Endothelial cell of umbilical vein (primary cell): ENCODE measurements around the gene PHLDB2. TPM values are rescaled to one million over a fixed set of nuclear protein-coding genes. Genes with fewer than 3 reads are reported as not detected.
A peak's percentile ranks its signal among the peaks of the same experiment; 100 is the strongest.

Experiments
- BruUV-seq: library from RNA; stranded (reverse); fragments of 400-500 nt; replicated peaks from 2 replicates; lab custom pipeline; 2021; lab: Mats Ljungman, UMichigan
- CTCF ChIA-PET: fragments of 300-600, 350-600 bp; sonication (Branson Sonifier 250); formaldehyde crosslinking; loops from one replicate; lab custom pipeline; 2021; ENCODE audit warnings: antibody characterized with exemption, inconsistent platforms; lab: Charles Lee
- POLR2A ChIA-PET: fragments of 300-600, 350-600 bp; sonication (Branson Sonifier 250); formaldehyde crosslinking; loops from one replicate; lab custom pipeline; 2021; ENCODE audit warnings: antibody characterized with exemption, inconsistent platforms; lab: Charles Lee
- DNase-seq: peaks from one replicate; pipeline ENCODE4 v3.0.0-alpha.2; 2011; ENCODE audit warnings: low read depth, low spot score
- FAIRE-seq: peaks from 2 replicates; lab custom pipeline; 2011; peaks lifted over from hg19 to GRCh38; lab: Jason Lieb, UNC
- H2AFZ ChIP-seq: 2 replicates; pipeline ENCODE4 v1.6.0; 2012; ENCODE audit warnings: low read depth, low read length, control low read depth, inconsistent platforms
- H3K27ac ChIP-seq: 2 replicates; pipeline ENCODE4 v1.5.1; 2011; ENCODE audit warnings: low read depth, mild to moderate bottlenecking, control low read depth, low read length, moderate library complexity; ENCODE audit not compliant: insufficient read depth
- H3K27me3 ChIP-seq, 2 experiments: 2 replicates each; pipeline versions ENCODE4 v1.6.0 to v1.6.1; 2011; ENCODE audit warnings: low read length in 2 of 2, mixed read lengths in 1 of 2; ENCODE audit not compliant: control insufficient read depth in 2 of 2, insufficient read depth in 2 of 2
- H3K36me3 ChIP-seq, 2 experiments: 2 replicates in 1 of 2; 3 replicates in 1 of 2; pipeline ENCODE4 v1.5.1; 2011; ENCODE audit warnings: low read length in 2 of 2, mild to moderate bottlenecking in 1 of 2, moderate library complexity in 1 of 2; ENCODE audit not compliant: control insufficient read depth in 2 of 2, insufficient read depth in 2 of 2; ENCODE audit errors: extremely low read depth in 1 of 2
- H3K4me1 ChIP-seq: 3 replicates; pipeline ENCODE4 v1.5.1; 2011; ENCODE audit warnings: mild to moderate bottlenecking, low read length; ENCODE audit not compliant: control insufficient read depth, insufficient read depth; ENCODE audit errors: extremely low read depth
- H3K4me2 ChIP-seq: 2 replicates; pipeline ENCODE4 v1.6.1; 2011; ENCODE audit warnings: low read length, control low read depth, mixed read lengths; ENCODE audit not compliant: insufficient read depth
- H3K4me3 ChIP-seq, 3 experiments: fragments of 200-600 bp in 1 of 3; sonication (generic), shearing (Covaris generic) in 1 of 3; replicated peaks in 1 of 3; 2 replicates each; pipeline ENCODE4 v1.5.1; 2011 to 2016; ENCODE audit warnings: control low read depth in 3 of 3, low read length in 3 of 3, mild to moderate bottlenecking in 2 of 3, inconsistent platforms in 1 of 3, low read depth in 1 of 3, moderate library complexity in 1 of 3; ENCODE audit not compliant: insufficient read depth in 1 of 3
- H3K79me2 ChIP-seq: 2 replicates; pipeline ENCODE4 v1.6.0; 2012; ENCODE audit warnings: low read length, inconsistent platforms; ENCODE audit not compliant: control insufficient read depth, insufficient read depth
- H3K9ac ChIP-seq: replicated peaks from 2 replicates; pipeline ENCODE3; 2011; ENCODE audit warnings: low read length, control low read depth; ENCODE audit not compliant: insufficient read depth; ENCODE audit errors: extremely low read depth
- H3K9me1 ChIP-seq: replicated peaks from 3 replicates; pipeline ENCODE4 v1.6.0; 2011; ENCODE audit warnings: mild to moderate bottlenecking, low read length; ENCODE audit not compliant: control insufficient read depth, insufficient read depth; ENCODE audit errors: extremely low read depth
- H3K9me3 ChIP-seq: replicated peaks from 2 replicates; pipeline ENCODE4 v1.5.1; 2012; ENCODE audit warnings: low read length, inconsistent platforms; ENCODE audit not compliant: control insufficient read depth, insufficient read depth
- H4K20me1 ChIP-seq: replicated peaks from 2 replicates; pipeline ENCODE3; 2011; ENCODE audit warnings: mild to moderate bottlenecking, low read length; ENCODE audit not compliant: control insufficient read depth, insufficient read depth; ENCODE audit errors: extremely low read depth
- EZH2 ChIP-seq: IDR thresholded peaks from 2 replicates; pipeline ENCODE4 v1.6.1; 2012; ENCODE audit warnings: borderline replicate concordance, low read depth, mild to moderate bottlenecking, moderate library complexity, low read length, inconsistent platforms; ENCODE audit not compliant: severe bottlenecking
- FOS ChIP-seq: IDR thresholded peaks from 2 replicates; pipeline ENCODE4 v1.6.1; 2011; ENCODE audit warnings: mild to moderate bottlenecking, low read length, moderate library complexity, borderline replicate concordance; ENCODE audit not compliant: insufficient read depth
- GATA2 ChIP-seq: IDR thresholded peaks from 2 replicates; pipeline ENCODE4 v1.7.0; 2011; ENCODE audit warnings: low read depth, mild to moderate bottlenecking, moderate library complexity, mixed read lengths, low read length; ENCODE audit not compliant: insufficient read length, insufficient read depth
- JUN ChIP-seq: IDR thresholded peaks from 2 replicates; pipeline ENCODE4 v1.6.1; 2011; ENCODE audit warnings: borderline replicate concordance, low read depth; ENCODE audit not compliant: insufficient read length, insufficient read depth
- MYC ChIP-seq: IDR thresholded peaks from one replicate; pipeline ENCODE4 v1.6.1; 2011; ENCODE audit warnings: mild to moderate bottlenecking, low read depth, low read length
- POLR2A ChIP-seq: IDR thresholded peaks from 2 replicates; pipeline ENCODE4 v1.6.1; 2012; ENCODE audit warnings: low read depth, mild to moderate bottlenecking, control low read depth, low read length
- POLR2AphosphoS5 ChIP-seq: IDR thresholded peaks from 2 replicates; pipeline ENCODE4 v1.6.1; 2012; ENCODE audit warnings: low read depth, mild to moderate bottlenecking, control low read depth, low read length, moderate library complexity; ENCODE audit not compliant: insufficient read depth
- dilution Hi-C: fragments of 300-500 bp; cut with MboI; formaldehyde crosslinking; loops from one replicate; pipeline ENCODE4 v1.15.0; 2019; ENCODE audit warnings: low sequenced_read_pairs; ENCODE audit not compliant: extremely low pct_ligation_motif_present
- intact Hi-C: fragments of 100-400 bp; cut with micrococcal nuclease; formaldehyde crosslinking; loops from one replicate; pipeline ENCODE4 v1.10.0; 2022
- polyA plus RNA-seq, 4 experiments: library from polyadenylated mRNA; depleted of rRNA in 3 of 4; stranded (reverse) in 3 of 4; unstranded in 1 of 4; fragments of >200 nt; gene quantifications; 2 replicates each; pipeline versions ENCODE4 v1.2.1 to v1.2.3, GENCODE V29; 2011 to 2012; ENCODE audit warnings: missing spikeins in 1 of 4
- total RNA-seq: library from RNA; stranded (reverse); gene quantifications from 2 replicates; pipeline ENCODE4 v1.2.3, GENCODE V29; 2021
- TF ChIP-seq, protein P1 (sequence below): IDR thresholded peaks from 2 replicates; pipeline ENCODE4 v1.6.1; 2011; ENCODE audit not compliant: insufficient read depth, insufficient read length
- TF ChIP-seq, protein P2 (sequence below), 2 donors: IDR thresholded peaks; 1 replicate in 1 of 2; 2 replicates in 1 of 2; pipeline ENCODE4 v1.5.1; 2011; ENCODE audit warnings: low read length in 2 of 2, mild to moderate bottlenecking in 2 of 2, moderate library complexity in 2 of 2, control low read depth in 1 of 2, inconsistent platforms in 1 of 2, low read depth in 1 of 2; ENCODE audit not compliant: insufficient read depth in 1 of 2; ENCODE audit errors: extremely low read depth in 1 of 2

PHLDB2 gene
- total and polyA plus RNA-seq, 2 donors (not counting 3 experiments of a cell fraction or from before 2014, with no cell fraction given) = 22.4 to 104 TPM

DNA sequence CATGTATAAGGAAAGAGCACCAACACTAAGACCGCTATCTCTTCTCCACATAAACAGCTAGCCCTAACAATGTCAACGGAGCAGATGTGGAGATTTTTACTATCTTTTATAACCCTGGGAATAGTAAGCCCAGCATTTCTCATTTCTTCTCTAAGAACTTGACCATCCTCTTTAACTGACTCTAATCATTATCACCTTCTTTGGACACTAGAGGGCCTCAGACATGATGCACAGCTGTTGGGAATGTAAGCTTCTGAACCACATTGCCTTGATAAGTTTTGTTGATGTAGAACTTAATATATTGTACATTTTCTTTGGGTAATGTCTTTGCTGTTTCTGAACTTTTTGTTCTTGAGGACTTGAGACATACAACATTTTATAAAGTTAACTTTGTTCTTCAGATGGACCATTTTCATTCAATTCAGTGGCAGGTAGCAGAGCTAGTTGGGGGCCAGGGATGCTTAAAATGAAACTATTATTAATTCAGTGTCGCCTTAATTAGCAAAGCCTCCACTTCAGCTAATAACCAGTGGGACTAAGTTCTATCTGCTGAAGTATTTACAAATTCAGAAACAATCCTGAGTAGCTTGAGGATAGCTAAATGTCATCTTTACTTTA is 130.1 kb downstream of the PHLDB2 start:
- dilution Hi-C loops (no loop called here), intact Hi-C loops (loop anchor here (1.0 kb wide), 2 partner anchors 24 to 54 kb away; no protein-coding TSS in a partner anchor)
- Histone ChIP-seq H3K4me1 (no peaks in the 10 kb centered on the region), H3K4me2 (no peak overlapping the region), H3K36me3 (peaks cover 7 to 15% of the 10 kb centered on the region in 2 experiments), H3K79me2 (peaks cover 3% of the 10 kb centered on the region), H2AFZ (no peak overlapping the region), H3K27me3 (no peaks in the 10 kb centered on the region), H3K9me3 (no peaks in the 10 kb centered on the region), H3K4me3 (no peak overlapping the region), H3K9ac (no peak overlapping the region), H3K27ac (no peak overlapping the region), H3K9me1 (no peaks in the 10 kb centered on the region), H4K20me1 (no peaks in the 10 kb centered on the region)
- ChIA-PET POLR2A (interaction anchor here (0.5 to 1.0 kb wide), 2 partner anchors 11 to 23 kb away, joined by 3 read pairs; partner anchors contain the start of gene ABHD10), CTCF (interaction anchor here (0.5 to 14.6 kb wide), 40 partner anchors 8 to 320 kb away, joined by 3 to 291 read pairs (median 5); partner anchors contain the start of genes ABHD10 and TAGLN3)
- BruUV-seq = no TSS peak
- DNase-seq = peak; percentile 72
- TF ChIP-seq, protein P1, sequence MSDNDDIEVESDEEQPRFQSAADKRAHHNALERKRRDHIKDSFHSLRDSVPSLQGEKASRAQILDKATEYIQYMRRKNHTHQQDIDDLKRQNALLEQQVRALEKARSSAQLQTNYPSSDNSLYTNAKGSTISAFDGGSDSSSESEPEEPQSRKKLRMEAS = no peak
- TF ChIP-seq, protein P2, sequence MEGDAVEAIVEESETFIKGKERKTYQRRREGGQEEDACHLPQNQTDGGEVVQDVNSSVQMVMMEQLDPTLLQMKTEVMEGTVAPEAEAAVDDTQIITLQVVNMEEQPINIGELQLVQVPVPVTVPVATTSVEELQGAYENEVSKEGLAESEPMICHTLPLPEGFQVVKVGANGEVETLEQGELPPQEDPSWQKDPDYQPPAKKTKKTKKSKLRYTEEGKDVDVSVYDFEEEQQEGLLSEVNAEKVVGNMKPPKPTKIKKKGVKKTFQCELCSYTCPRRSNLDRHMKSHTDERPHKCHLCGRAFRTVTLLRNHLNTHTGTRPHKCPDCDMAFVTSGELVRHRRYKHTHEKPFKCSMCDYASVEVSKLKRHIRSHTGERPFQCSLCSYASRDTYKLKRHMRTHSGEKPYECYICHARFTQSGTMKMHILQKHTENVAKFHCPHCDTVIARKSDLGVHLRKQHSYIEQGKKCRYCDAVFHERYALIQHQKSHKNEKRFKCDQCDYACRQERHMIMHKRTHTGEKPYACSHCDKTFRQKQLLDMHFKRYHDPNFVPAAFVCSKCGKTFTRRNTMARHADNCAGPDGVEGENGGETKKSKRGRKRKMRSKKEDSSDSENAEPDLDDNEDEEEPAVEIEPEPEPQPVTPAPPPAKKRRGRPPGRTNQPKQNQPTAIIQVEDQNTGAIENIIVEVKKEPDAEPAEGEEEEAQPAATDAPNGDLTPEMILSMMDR (IDR thresholded peaks at IDR 0.05; ENCODE audit: extremely low read depth in 1 of 2, insufficient read depth in 1 of 2, low read depth in 1 of 2, low read length in 2 of 2) = peak; percentile 55 to 60
- FAIRE-seq = peak; percentile 52

DNA sequence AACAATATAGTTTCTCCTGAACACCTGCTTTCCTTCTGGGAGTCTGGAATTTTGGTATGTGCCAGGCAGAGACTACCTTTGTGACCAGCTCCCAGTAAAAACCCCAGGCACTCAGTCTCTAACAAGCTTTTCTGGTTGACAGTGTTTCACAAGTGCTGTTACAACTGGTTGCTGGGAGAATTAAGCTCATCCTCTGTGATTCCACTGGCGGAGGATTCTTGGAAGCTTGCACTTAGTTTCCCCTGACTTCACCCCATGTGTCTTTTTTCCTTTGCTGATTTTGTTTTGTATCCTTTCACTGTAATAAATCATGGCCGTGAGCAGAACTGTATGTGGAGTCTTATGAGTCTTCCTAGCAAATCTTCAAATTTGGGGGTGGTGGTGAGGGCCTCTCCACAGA is 134.0 kb downstream of the PHLDB2 start:
- no peaks in the 10 kb centered on the region for H3K4me1 ChIP-seq
- no peak overlapping the region for H2AFZ ChIP-seq
- BruUV-seq = no TSS peak
- CTCF ChIA-PET = interaction anchor here (0.9 to 14.6 kb wide), 4 partner anchors 20 to 276 kb away, joined by 3 to 291 read pairs (median 5); no protein-coding TSS in a partner anchor
- H3K27me3 ChIP-seq = no peaks in the 10 kb centered on the region
- DNase-seq (no peak), FAIRE-seq (no peak)
- H3K9me3 ChIP-seq = no peaks in the 10 kb centered on the region
- H3K4me2 ChIP-seq = no peak overlapping the region
- intact Hi-C loops (no loop called here), dilution Hi-C loops (no loop called here)
- peaks cover 7 to 10% of the 10 kb centered on the region in 2 experiments for H3K36me3 ChIP-seq
- H3K4me3 ChIP-seq = no peak overlapping the region
- no peaks in the 10 kb centered on the region for H4K20me1 ChIP-seq
- peaks cover 2% of the 10 kb centered on the region for H3K79me2 ChIP-seq
- TF ChIP-seq, protein P2 (IDR thresholded peaks at IDR 0.05; ENCODE audit: extremely low read depth in 1 of 2, insufficient read depth in 1 of 2, low read depth in 1 of 2, low read length in 2 of 2) = no peak
- TF ChIP-seq JUN (no peak), FOS (no peak), EZH2 (no peak), MYC (no peak), POLR2AphosphoS5 (no peak), POLR2A (no peak), GATA2 (no peak)
- TF ChIP-seq, protein P1 = no peak
- H3K27ac ChIP-seq = no peak overlapping the region
- no peak overlapping the region for H3K9ac ChIP-seq
- POLR2A ChIA-PET = no interaction called here
- H3K9me1 ChIP-seq = no peaks in the 10 kb centered on the region
